WTC11 (cell line): ENCODE data around the gene FERMT2. TPM values are rescaled to one million over a fixed set of nuclear protein-coding genes. Genes with fewer than 3 reads are reported as not detected.

Experiments used
- ATAC-seq: fragments of 200-7000 bp; cut with Tn5 transposase; 2 replicates; pipeline ENCODE4 v1.10.0; 2021; ENCODE audit warnings: mild to moderate bottlenecking, moderate library complexity
- CTCF ChIA-PET: fragments of 300-600 bp; sonication (Branson Sonifier 250); formaldehyde crosslinking; loops from one replicate; lab custom pipeline; 2021; ENCODE audit warnings: antibody characterized with exemption; lab: Charles Lee
- POLR2A ChIA-PET: fragments of 350-600 bp; sonication (Branson Sonifier 250); formaldehyde crosslinking; loops from one replicate; lab custom pipeline; 2021; ENCODE audit warnings: antibody characterized with exemption; lab: Charles Lee
- DNase-seq: peaks from one replicate; pipeline ENCODE4 v3.0.0; 2021; ENCODE audit warnings: low spot score
- H3K27ac Mint-ChIP-seq: 2 replicates; pipeline ENCODE4 v1.8.0; 2021; ENCODE audit warnings: mixed read lengths
- H3K27me3 Mint-ChIP-seq: 2 replicates; pipeline ENCODE4 v1.8.0; 2021; ENCODE audit warnings: low read depth, mild to moderate bottlenecking, moderate library complexity, mixed read lengths
- H3K36me3 Mint-ChIP-seq: 2 replicates; pipeline ENCODE4 v1.8.0; 2021; ENCODE audit warnings: mixed read lengths
- H3K4me1 Mint-ChIP-seq: 2 replicates; pipeline ENCODE4 v1.8.0; 2022; ENCODE audit warnings: mixed read lengths
- H3K4me3 Mint-ChIP-seq: 2 replicates; pipeline ENCODE4 v1.8.0; 2021; ENCODE audit warnings: mild to moderate bottlenecking, moderate library complexity, mixed read lengths
- H3K9me3 Mint-ChIP-seq: 2 replicates; pipeline ENCODE4 v1.8.0; 2021; ENCODE audit warnings: mixed read lengths
- AFF4 ChIP-seq: sonication (generic); formaldehyde crosslinking; IDR thresholded peaks from 2 replicates; pipeline ENCODE4 v1.8.1; 2023; ENCODE audit warnings: mild to moderate bottlenecking, missing genetic modification reagents, borderline replicate concordance
- ATF3 ChIP-seq: sonication (generic); formaldehyde crosslinking; conservative IDR thresholded peaks from 2 replicates; pipeline ENCODE4 v1.8.1; 2022; ENCODE audit warnings: mild to moderate bottlenecking, missing genetic modification reagents
- CREM ChIP-seq: sonication (generic); formaldehyde crosslinking; IDR thresholded peaks from 2 replicates; pipeline ENCODE4 v1.8.1; 2022; ENCODE audit warnings: mild to moderate bottlenecking, missing genetic modification reagents, moderate library complexity
- E2F1 ChIP-seq: sonication (generic); formaldehyde crosslinking; IDR thresholded peaks from 2 replicates; pipeline ENCODE4 v1.8.0; 2022; ENCODE audit warnings: mild to moderate bottlenecking, missing genetic modification reagents
- EMX1 ChIP-seq: fragments of 250-450 bp; sonication (Bioruptor Pico); IDR thresholded peaks from 2 replicates; pipeline ENCODE4 v1.8.0; 2021; ENCODE audit warnings: mild to moderate bottlenecking
- FOXK1 ChIP-seq: sonication (generic); formaldehyde crosslinking; IDR thresholded peaks from 2 replicates; pipeline ENCODE4 v1.8.0; 2022; ENCODE audit warnings: mild to moderate bottlenecking, moderate library complexity, missing genetic modification reagents
- FOXP4 ChIP-seq: sonication (generic); formaldehyde crosslinking; IDR thresholded peaks from 2 replicates; pipeline ENCODE4 v1.8.0; 2022; ENCODE audit warnings: mild to moderate bottlenecking, missing genetic modification reagents
- GABPB1 ChIP-seq: sonication (generic); formaldehyde crosslinking; IDR thresholded peaks from 2 replicates; pipeline ENCODE4 v1.8.1; 2023; ENCODE audit warnings: mild to moderate bottlenecking, missing genetic modification reagents
- NFYB ChIP-seq: sonication (generic); formaldehyde crosslinking; conservative IDR thresholded peaks from 2 replicates; pipeline ENCODE4 v1.8.0; 2022; ENCODE audit warnings: low read depth, missing genetic modification reagents
- NR1H2 ChIP-seq: sonication (generic); formaldehyde crosslinking; IDR thresholded peaks from 2 replicates; pipeline ENCODE4 v1.9.0; 2021; ENCODE audit warnings: mild to moderate bottlenecking, moderate library complexity, missing genetic modification reagents
- NR2C2 ChIP-seq: sonication (generic); formaldehyde crosslinking; IDR thresholded peaks from 2 replicates; pipeline ENCODE4 v1.8.0; 2022; ENCODE audit warnings: mild to moderate bottlenecking, missing genetic modification reagents
- NR3C1 ChIP-seq: sonication (generic); formaldehyde crosslinking; conservative IDR thresholded peaks from 2 replicates; pipeline ENCODE4 v1.8.1; 2023; ENCODE audit warnings: low read depth, mild to moderate bottlenecking, missing genetic modification reagents
- PRDM15 ChIP-seq: sonication (generic); formaldehyde crosslinking; IDR thresholded peaks from 2 replicates; pipeline ENCODE4 v1.8.0; 2022; ENCODE audit warnings: missing genetic modification reagents
- RELA ChIP-seq: sonication (generic); formaldehyde crosslinking; IDR thresholded peaks from 2 replicates; pipeline ENCODE4 v1.8.1; 2022; ENCODE audit warnings: missing genetic modification reagents, mild to moderate bottlenecking, borderline replicate concordance
- RORB ChIP-seq: fragments of 250-450 bp; sonication (Bioruptor Pico); IDR thresholded peaks from 2 replicates; pipeline ENCODE4 v1.9.0; 2021; ENCODE audit warnings: mild to moderate bottlenecking
- SMAD3 ChIP-seq: sonication (generic); formaldehyde crosslinking; IDR thresholded peaks from 2 replicates; pipeline ENCODE4 v1.8.0; 2022; ENCODE audit warnings: missing genetic modification reagents, mild to moderate bottlenecking, borderline replicate concordance
- TP53 ChIP-seq: sonication (generic); formaldehyde crosslinking; IDR thresholded peaks from 2 replicates; pipeline ENCODE4 v1.8.1; 2023; ENCODE audit warnings: mild to moderate bottlenecking, missing genetic modification reagents
- ZBTB43 ChIP-seq: sonication (generic); formaldehyde crosslinking; IDR thresholded peaks from 2 replicates; pipeline ENCODE4 v1.8.1; 2023; ENCODE audit warnings: mild to moderate bottlenecking, missing genetic modification reagents
- ZNF396 ChIP-seq: fragments of 250-450 bp; sonication (Bioruptor Pico); IDR thresholded peaks from 2 replicates; pipeline ENCODE4 v1.8.0; 2021; ENCODE audit warnings: mild to moderate bottlenecking, moderate library complexity, borderline replicate concordance
- ZNF423 ChIP-seq: fragments of 250-450 bp; sonication (Bioruptor Pico); IDR thresholded peaks from 2 replicates; pipeline ENCODE4 v2.1.2; 2022; ENCODE audit warnings: mild to moderate bottlenecking, moderate library complexity
- ZNF671 ChIP-seq: fragments of 250-450 bp; sonication (Bioruptor Pico); IDR thresholded peaks from 2 replicates; pipeline ENCODE4 v1.8.0; 2021; ENCODE audit warnings: mild to moderate bottlenecking
- total RNA-seq: library from RNA; stranded (reverse); gene quantifications from 3 replicates; pipeline ENCODE4 v1.2.3, GENCODE V29; 2021

The FERMT2 gene
- total RNA-seq, 1 experiment from 2014 or later = 92.8 TPM

GRCh38 chr14:52833891-52834290 lies 117.0 kb downstream of the FERMT2 start:
- Mint-ChIP-seq H3K4me1 (peaks cover 56% of the 10 kb centered on the region), H3K27me3 (no peaks in the 10 kb centered on the region), H3K9me3 (no peaks in the 10 kb centered on the region), H3K4me3 (no peak overlapping the region), H3K36me3 (no peaks in the 10 kb centered on the region), H3K27ac (no peak overlapping the region; the same call in 1 of the 2 replicates)
- ChIA-PET POLR2A (interaction anchor here (0.7 kb wide), 1 partner anchor 10 kb away, joined by 3 read pairs; no protein-coding TSS in a partner anchor), CTCF (interaction anchor here (1.0 to 1.2 kb wide), 2 partner anchors 11 to 13 kb away, joined by 3 to 4 read pairs; no protein-coding TSS in a partner anchor)
- ATAC-seq = no peak
- DNase-seq = no peak
- no peak for TF ChIP-seq SMAD3 (CRISPR knock-in tag)
- TF ChIP-seq NR3C1 (CRISPR knock-in tag) = no peak
- no peak for TF ChIP-seq NR1H2 (CRISPR knock-in tag)
- TF ChIP-seq CREM = no peak
- no peak for TF ChIP-seq NFYB
- no peak for TF ChIP-seq ZBTB43 (CRISPR knock-in tag)
- TF ChIP-seq PRDM15 (CRISPR knock-in tag) = no peak
- TF ChIP-seq TP53 (CRISPR knock-in tag) = no peak
- no peak for TF ChIP-seq EMX1 (CRISPR knock-in tag)
- TF ChIP-seq ZNF671 (CRISPR knock-in tag) = no peak
- no peak for TF ChIP-seq AFF4 (CRISPR knock-in tag)
- no peak for TF ChIP-seq RELA (CRISPR knock-in tag)

- POLR2A ChIA-PET = no interaction called here
Observed at GRCh38 chr14:52829527-52830185, 121.2 kb downstream of the FERMT2 start.

More at GRCh38 chr14:52829527-52830185, 121.2 kb downstream of the FERMT2 start:
- CTCF ChIA-PET = interaction anchor here (1.5 kb wide), 1 partner anchor 132 kb away, joined by 4 read pairs; no protein-coding TSS in a partner anchor
- Mint-ChIP-seq H3K27me3 (no peaks in the 10 kb centered on the region), H3K4me3 (no peak overlapping the region), H3K9me3 (no peaks in the 10 kb centered on the region), H3K4me1 (peaks cover 43% of the 10 kb centered on the region), H3K36me3 (no peaks in the 10 kb centered on the region), H3K27ac (peak overlapping the region; percentile 55; the same call in 1 of the 2 replicates)
- TF ChIP-seq FOXP4 = no peak
- TF ChIP-seq RORB = no peak
- TF ChIP-seq E2F1 (CRISPR knock-in tag) = no peak
- TF ChIP-seq ZNF396 (CRISPR knock-in tag) = no peak
- no peak for TF ChIP-seq GABPB1
- TF ChIP-seq NR2C2 (CRISPR knock-in tag) = no peak
- no peak for TF ChIP-seq ZNF423 (CRISPR knock-in tag)
- no peak for TF ChIP-seq ATF3 (CRISPR knock-in tag)
- TF ChIP-seq FOXK1 (CRISPR knock-in tag) = no peak
- ATAC-seq (no peak; the same call in 1 of the 2 replicates), DNase-seq (no peak)
